Effector memory CD4-positive, alpha-beta T cell (primary cell): Measurements from ENCODE around the gene ZFYVE26.

Source experiments
- DNase-seq, 3 donors: peaks; one replicate each; pipeline ENCODE4 v3.0.0-alpha.2; 2020
- H3K27ac ChIP-seq: 2 replicates; pipeline ENCODE4 v1.7.0; 2013; ENCODE audit warnings: mild to moderate bottlenecking, low read length, moderate library complexity; ENCODE audit not compliant: insufficient read depth, poor library complexity, severe bottlenecking
- H3K27me3 ChIP-seq: replicated peaks from 2 replicates; pipeline ENCODE4 v1.7.0; 2013; ENCODE audit warnings: mild to moderate bottlenecking, low read length; ENCODE audit not compliant: insufficient read depth, control insufficient read depth, poor library complexity, severe bottlenecking
- H3K36me3 ChIP-seq: 2 replicates; pipeline ENCODE4 v1.7.0; 2013; ENCODE audit warnings: mild to moderate bottlenecking, low read length, moderate library complexity; ENCODE audit not compliant: control insufficient read depth, insufficient read depth
- H3K4me1 ChIP-seq: 2 replicates; pipeline ENCODE4 v1.7.0; 2013; ENCODE audit warnings: low read length, mild to moderate bottlenecking; ENCODE audit not compliant: control insufficient read depth, insufficient read depth, poor library complexity, severe bottlenecking
- H3K4me3 ChIP-seq: 2 replicates; pipeline ENCODE4 v1.7.0; 2013; ENCODE audit warnings: low read length, low read depth, mild to moderate bottlenecking; ENCODE audit not compliant: insufficient read depth, poor library complexity, severe bottlenecking
- H3K9me3 ChIP-seq: 2 replicates; pipeline ENCODE4 v1.7.0; 2013; ENCODE audit warnings: mild to moderate bottlenecking, low read length, moderate library complexity; ENCODE audit not compliant: control insufficient read depth
- total RNA-seq, 3 donors: gene quantifications; one replicate each; lab custom pipeline; 2026; lab: John Stamatoyannopoulos, UW

Gene ZFYVE26
- 46.9 to 77.8 (median 61.5) reads per million in 3 donors for total RNA-seq

GRCh38 chr14:67816326-67817002, at the start of gene ZFYVE26:
ZFYVE26 (minus strand) TSS chr14:67816590; CDS start chr14:67815963, 627 bp downstream.
- peaks cover 14% of the 10 kb centered on the region for H3K36me3 ChIP-seq
- peak within 1 kb of the TSS; percentile 94 for H3K4me3 ChIP-seq
- peak within 1 kb of the TSS; percentile 72 for H3K27ac ChIP-seq
- no peaks in the 10 kb centered on the region for H3K27me3 ChIP-seq
- peak; percentile 75 to 89 (median 86) for DNase-seq
- no peaks in the 10 kb centered on the region for H3K9me3 ChIP-seq
- H3K4me1 ChIP-seq, result peaks cover 10% of the 10 kb centered on the region

GRCh38 chr14:67863223-67863622, 46.8 kb upstream of the ZFYVE26 start:
- peaks cover 3% of the 10 kb centered on the region for H3K36me3 ChIP-seq
- no peak for DNase-seq
- no peaks in the 10 kb centered on the region for H3K27me3 ChIP-seq
- no peak overlapping the region for H3K27ac ChIP-seq
- no peaks in the 10 kb centered on the region for H3K4me1 ChIP-seq
- no peaks in the 10 kb centered on the region for H3K9me3 ChIP-seq
- no peak overlapping the region for H3K4me3 ChIP-seq

DNA sequence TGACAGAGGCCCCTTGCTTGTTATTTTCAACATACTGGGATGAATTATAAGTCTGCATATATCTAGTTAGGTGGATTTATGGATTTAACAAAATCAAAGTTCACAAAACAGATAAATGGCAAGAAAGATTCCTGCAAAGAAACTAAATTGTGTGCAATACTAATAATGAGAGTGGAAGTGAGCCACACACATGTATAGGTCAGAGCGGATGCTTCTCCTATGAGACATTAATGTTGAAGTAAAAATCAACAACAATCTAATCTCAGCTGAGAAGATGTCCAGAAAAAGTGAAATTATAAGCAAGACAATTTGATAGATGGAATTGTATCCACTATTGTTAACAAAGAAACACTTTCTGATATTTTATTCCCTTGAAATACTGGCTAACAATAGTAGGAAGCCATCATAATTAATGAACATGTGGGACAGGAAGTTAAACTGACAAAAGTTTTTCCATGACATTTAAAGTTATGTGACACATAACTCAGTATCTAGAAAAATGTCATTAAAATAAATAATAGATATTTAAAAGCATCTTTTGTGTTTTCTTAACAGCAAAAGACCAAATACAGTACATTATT, 42.9 kb upstream of the ZFYVE26 start:
- Histone ChIP-seq H3K4me1 (no peaks in the 10 kb centered on the region), H3K27me3 (no peaks in the 10 kb centered on the region), H3K27ac (no peak overlapping the region), H3K36me3 (no peaks in the 10 kb centered on the region), H3K9me3 (no peaks in the 10 kb centered on the region), H3K4me3 (no peak overlapping the region)
- DNase-seq, result no peak

DNA sequence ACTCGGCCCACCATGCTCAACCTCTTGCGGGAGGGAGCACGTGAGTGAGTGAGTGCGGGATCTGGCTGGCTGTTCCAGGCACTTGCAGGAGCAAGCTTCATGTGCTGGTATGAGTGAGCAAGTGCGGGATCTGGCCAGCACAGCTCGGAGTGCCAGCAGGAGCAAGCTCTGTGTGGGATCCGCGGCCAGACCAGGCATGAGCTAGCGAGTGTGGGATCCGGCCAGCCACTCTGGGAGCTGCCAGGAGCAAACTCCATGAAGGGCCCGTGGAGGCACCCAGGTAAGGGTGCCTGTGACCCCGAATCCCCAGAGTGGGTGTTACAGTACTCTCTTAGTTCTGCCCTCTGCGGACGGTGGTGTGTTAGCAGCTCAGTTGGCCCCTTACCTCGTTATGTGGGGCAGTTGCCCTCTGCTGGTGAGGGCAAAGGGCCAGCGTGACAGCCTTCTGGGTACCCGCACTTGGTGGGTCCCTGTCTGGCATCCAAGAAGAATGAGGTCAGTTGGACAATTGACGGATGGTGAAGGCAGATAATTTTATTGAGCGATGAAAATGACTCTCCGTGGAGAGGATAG, 41.5 kb upstream of the ZFYVE26 start:
- Histone ChIP-seq H3K27me3 (no peaks in the 10 kb centered on the region), H3K4me1 (no peaks in the 10 kb centered on the region), H3K9me3 (no peaks in the 10 kb centered on the region), H3K36me3 (no peaks in the 10 kb centered on the region), H3K27ac (no peak overlapping the region), H3K4me3 (no peak overlapping the region)
- no peak for DNase-seq

DNA sequence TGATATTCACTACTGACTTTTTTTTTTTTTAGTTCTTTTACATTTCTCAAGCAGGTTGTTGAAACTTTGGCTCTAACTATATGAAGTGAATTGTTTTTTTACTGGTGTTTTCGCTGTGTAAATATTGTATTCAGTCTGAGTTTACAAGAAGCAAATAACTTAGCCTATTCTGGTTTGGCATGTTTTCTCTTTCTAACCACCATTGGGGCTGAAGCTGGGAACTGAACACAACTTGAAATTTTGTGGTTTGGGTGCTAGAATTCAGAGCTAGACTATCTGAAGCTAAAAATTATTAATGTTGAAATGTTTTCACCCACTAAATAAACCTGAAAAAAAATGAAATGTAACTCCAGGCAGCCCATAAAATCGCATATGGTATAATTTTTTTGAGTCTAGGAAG, 40.4 kb upstream of the ZFYVE26 start:
- no peaks in the 10 kb centered on the region for H3K9me3 ChIP-seq
- H3K4me3 ChIP-seq, result no peak overlapping the region
- no peaks in the 10 kb centered on the region for H3K4me1 ChIP-seq
- no peaks in the 10 kb centered on the region for H3K27me3 ChIP-seq
- DNase-seq, result no peak
- no peaks in the 10 kb centered on the region for H3K36me3 ChIP-seq
- H3K27ac ChIP-seq, result no peak overlapping the region

DNA sequence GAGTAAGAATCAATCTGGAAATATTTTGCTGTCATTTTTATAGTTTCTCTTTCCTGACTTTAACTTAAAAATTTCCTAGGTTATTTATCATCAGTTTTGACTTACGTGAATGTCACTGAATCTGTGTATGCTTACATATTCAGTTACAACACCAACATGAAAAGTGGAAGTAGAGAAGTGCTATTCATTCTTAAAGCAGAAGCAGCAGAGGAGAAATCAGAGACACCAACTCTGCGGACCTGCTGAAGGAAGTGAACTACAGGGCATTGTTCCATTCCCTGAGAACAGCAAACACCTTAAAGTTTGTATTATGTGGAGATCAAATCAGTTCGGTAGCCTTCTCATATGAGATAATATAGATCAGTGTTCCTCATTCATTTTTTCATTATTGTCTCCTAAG, 37.3 kb upstream of the ZFYVE26 start:
- Histone ChIP-seq H3K4me3 (no peak overlapping the region), H3K27me3 (no peaks in the 10 kb centered on the region), H3K27ac (no peak overlapping the region), H3K4me1 (no peaks in the 10 kb centered on the region), H3K36me3 (no peaks in the 10 kb centered on the region), H3K9me3 (no peaks in the 10 kb centered on the region)
- DNase-seq, result no peak

DNA sequence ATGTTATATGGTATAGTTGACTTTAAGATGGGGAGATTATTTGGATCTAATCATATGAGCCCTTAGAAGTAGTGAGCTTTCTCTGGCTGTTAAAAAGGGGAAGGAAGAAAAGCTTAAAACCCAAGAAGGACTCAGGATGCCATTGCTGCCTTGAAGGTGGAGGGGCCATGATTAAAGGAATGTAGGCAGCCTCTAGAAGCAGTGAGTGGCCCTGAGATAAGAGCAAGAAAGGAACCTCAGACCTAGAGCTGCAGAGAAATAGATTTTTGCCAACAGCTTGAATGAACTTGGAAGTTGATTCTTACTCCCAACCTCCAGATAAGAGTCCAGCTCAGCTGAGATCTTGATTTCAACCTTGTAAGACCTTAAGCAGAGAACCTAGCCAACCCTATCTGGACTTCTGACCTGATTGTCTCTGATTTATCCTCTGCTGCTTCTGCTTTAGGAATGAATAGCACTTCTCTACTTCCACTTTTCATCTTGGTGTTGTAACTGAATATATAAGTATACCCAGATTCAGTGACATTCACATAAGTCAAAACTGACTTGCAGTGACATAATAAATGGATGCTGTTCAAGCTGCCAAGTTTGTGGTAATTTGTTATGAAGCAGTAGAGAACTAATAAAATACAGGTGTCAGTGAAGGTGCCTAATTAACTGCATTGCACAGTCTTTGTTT, 36.7 kb upstream of the ZFYVE26 start:
- Histone ChIP-seq H3K4me1 (no peaks in the 10 kb centered on the region), H3K27me3 (no peaks in the 10 kb centered on the region), H3K36me3 (no peaks in the 10 kb centered on the region), H3K27ac (no peak overlapping the region), H3K4me3 (no peak overlapping the region), H3K9me3 (no peaks in the 10 kb centered on the region)
- DNase-seq, result no peak

GRCh38 chr14:67851785-67852410, 35.5 kb upstream of the ZFYVE26 start:
- DNase-seq, result no peak
- H3K36me3 ChIP-seq, result no peaks in the 10 kb centered on the region
- H3K27me3 ChIP-seq, result no peaks in the 10 kb centered on the region
- H3K9me3 ChIP-seq, result no peaks in the 10 kb centered on the region
- H3K27ac ChIP-seq, result no peak overlapping the region
- no peaks in the 10 kb centered on the region for H3K4me1 ChIP-seq
- H3K4me3 ChIP-seq, result no peak overlapping the region

DNA sequence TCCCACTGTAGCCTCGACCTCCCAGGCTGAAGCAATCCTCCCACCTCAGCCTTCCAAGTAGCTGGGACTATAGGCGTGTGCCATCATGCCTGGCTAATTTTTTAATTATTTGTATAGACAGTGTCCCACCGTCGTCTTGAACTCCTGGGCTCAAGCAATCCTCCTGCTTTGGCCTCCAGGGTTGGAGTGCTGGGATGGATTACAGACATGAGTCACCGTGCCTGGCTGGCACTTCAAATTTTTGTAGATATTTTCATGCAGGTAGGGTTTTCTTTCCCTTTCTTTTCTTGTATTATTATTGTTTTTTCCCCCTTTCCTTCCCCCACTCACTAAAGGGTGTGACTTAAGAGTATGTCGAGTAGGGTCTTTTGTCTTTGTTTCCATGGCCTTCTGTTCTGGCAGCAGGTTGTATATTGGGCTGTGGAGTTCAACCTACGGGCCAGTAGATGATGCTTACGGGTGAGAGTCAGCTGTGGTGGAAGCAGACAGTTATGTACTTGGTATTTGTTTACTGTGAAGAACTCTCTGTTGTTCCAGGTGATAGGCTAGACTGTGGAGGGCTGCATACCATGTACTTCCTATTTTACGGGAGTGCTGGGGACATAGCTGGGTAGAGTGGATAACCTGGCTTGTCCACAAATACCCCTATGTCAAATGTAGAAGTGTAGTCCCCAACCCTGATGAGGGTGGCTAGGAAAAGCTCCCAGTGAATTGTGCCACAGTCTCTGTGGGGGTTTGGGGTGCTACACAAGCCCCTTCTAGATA, 33.9 kb upstream of the ZFYVE26 start:
- DNase-seq, result no peak
- no peaks in the 10 kb centered on the region for H3K9me3 ChIP-seq
- no peak overlapping the region for H3K27ac ChIP-seq
- H3K4me3 ChIP-seq, result no peak overlapping the region
- no peaks in the 10 kb centered on the region for H3K27me3 ChIP-seq
- no peaks in the 10 kb centered on the region for H3K4me1 ChIP-seq
- no peaks in the 10 kb centered on the region for H3K36me3 ChIP-seq
